Suppressor macrophage treated with lipopolysaccharide for 4 hours (primary cell): ENCODE results near the gene MBD3.

Source experiments
- DNase-seq: peaks from one replicate; pipeline ENCODE4 v3.0.0-alpha.2; 2020

Gene MBD3

GRCh38 chr19:1592024-1592754, 476 bp downstream of the MBD3 start:
- DNase-seq = peak; percentile 97

- DNase-seq = no peak
Measured at GRCh38 chr19:1591421-1592023, 1.1 kb downstream of the MBD3 start.

- DNase-seq = no peak
Measured at GRCh38 chr19:1590641-1591397, 1.8 kb downstream of the MBD3 start.

- DNase-seq = no peak
Measured at GRCh38 chr19:1587872-1588271, 4.8 kb downstream of the MBD3 start.

- no peak for DNase-seq
Measured at GRCh38 chr19:1585243-1585580, 7.5 kb downstream of the MBD3 start.

- DNase-seq = no peak
Measured at GRCh38 chr19:1584500-1585242, 8.0 kb downstream of the MBD3 start.

- DNase-seq = no peak
Measured at GRCh38 chr19:1582201-1582600, 10.5 kb downstream of the MBD3 start.

- no peak for DNase-seq
Measured at GRCh38 chr19:1580957-1581356, 11.7 kb downstream of the MBD3 start.

GRCh38 chr19:1580382-1580781, 12.3 kb downstream of the MBD3 start:
- DNase-seq = no peak

GRCh38 chr19:1579222-1579621, 13.4 kb downstream of the MBD3 start:
- DNase-seq = no peak

- no peak for DNase-seq
Measured at GRCh38 chr19:1577929-1578618, 14.6 kb downstream of the MBD3 start.

GRCh38 chr19:1577090-1577928, 15.4 kb downstream of the MBD3 start:
- no peak for DNase-seq

- DNase-seq = no peak
Measured at GRCh38 chr19:1576242-1577089, 16.2 kb downstream of the MBD3 start.

- DNase-seq = no peak
Measured at GRCh38 chr19:1575323-1576241, 17.1 kb downstream of the MBD3 start.

- no peak for DNase-seq
Measured at GRCh38 chr19:1574354-1575136, 18.1 kb downstream of the MBD3 start.

GRCh38 chr19:1572795-1573194, 19.9 kb downstream of the MBD3 start:
- no peak for DNase-seq

- no peak for DNase-seq
Measured at GRCh38 chr19:1571358-1571757, 21.3 kb downstream of the MBD3 start.

- no peak for DNase-seq
Measured at GRCh38 chr19:1570836-1571235, 21.8 kb downstream of the MBD3 start.

GRCh38 chr19:1569997-1570396, 22.7 kb downstream of the MBD3 start:
- DNase-seq = no peak
